BJ (cell line): ENCODE data around the gene CDC42BPB. TPM values are rescaled to one million over a fixed set of nuclear protein-coding genes. Genes with fewer than 3 reads are reported as not detected.

ENCODE experiments used
- CTCF ChIA-PET: fragments of 350-600 bp; formaldehyde crosslinking; extraction: SDS; loops from one replicate; lab custom pipeline; 2021; ENCODE audit warnings: antibody characterized with exemption, inconsistent platforms; lab: Yijun Ruan, JAX
- POLR2A ChIA-PET: fragments of 300-600 bp; sonication (Branson Sonifier 250); formaldehyde crosslinking; extraction: SDS; loops from one replicate; lab custom pipeline; 2021; ENCODE audit warnings: antibody characterized with exemption; lab: Charles Lee
- DNase-seq: peaks from one replicate; pipeline ENCODE4 v3.0.0-alpha.2; 2011; ENCODE audit warnings: low read depth
- H3K27me3 ChIP-seq: 2 replicates; pipeline ENCODE4 v1.6.0; 2011; ENCODE audit warnings: low read length; ENCODE audit not compliant: control insufficient read depth, insufficient read depth
- H3K36me3 ChIP-seq: 2 replicates; pipeline ENCODE4 v1.5.1; 2011; ENCODE audit warnings: low read length; ENCODE audit not compliant: control insufficient read depth, insufficient read depth
- H3K4me3 ChIP-seq: 2 replicates; pipeline ENCODE4 v1.5.1; 2011; ENCODE audit warnings: low read depth, mild to moderate bottlenecking, control low read depth, low read length
- CTCF ChIP-seq: IDR thresholded peaks from 2 replicates; pipeline ENCODE4 v1.5.1; 2011; ENCODE audit warnings: low read depth, mild to moderate bottlenecking, control low read depth, inconsistent platforms, low read length, moderate library complexity; ENCODE audit not compliant: insufficient read depth
- polyA plus RNA-seq: library from polyadenylated mRNA; depleted of rRNA; stranded (reverse); fragments of >200 nt; gene quantifications from 2 replicates; pipeline ENCODE4 v1.2.3, GENCODE V29; 2011

CDC42BPB gene
- polyA plus RNA-seq, 1 experiment: 66.5 TPM

GRCh38 chr14:103097244-103097993 lies 40.1 kb upstream of the CDC42BPB start:
- Histone ChIP-seq H3K27me3 (peaks cover 15% of the 10 kb centered on the region), H3K36me3 (no peaks in the 10 kb centered on the region), H3K4me3 (no peak overlapping the region)
- CTCF ChIA-PET: interaction anchor here (0.6 to 9.9 kb wide), 7 partner anchors 8 to 195 kb away, joined by 3 to 234 read pairs (median 4); no protein-coding TSS in a partner anchor
- no peak for DNase-seq
- POLR2A ChIA-PET: no interaction called here
- TF ChIP-seq CTCF: no peak

GRCh38 chr14:103096387-103096786 lies 39.0 kb upstream of the CDC42BPB start:
- no peak for TF ChIP-seq CTCF
- Histone ChIP-seq H3K27me3 (peaks cover 9% of the 10 kb centered on the region), H3K4me3 (no peak overlapping the region), H3K36me3 (no peaks in the 10 kb centered on the region)
- ChIA-PET POLR2A (interaction anchor here (0.6 kb wide), 1 partner anchor 80 kb away, joined by 6 read pairs; no protein-coding TSS in a partner anchor), CTCF (interaction anchor here (0.9 to 3.6 kb wide), 6 partner anchors 9 to 196 kb away, joined by 3 to 52 read pairs (median 4); no protein-coding TSS in a partner anchor)
- DNase-seq: no peak

- POLR2A ChIA-PET: no interaction called here
- H3K4me3 ChIP-seq: no peak overlapping the region
- CTCF ChIA-PET: interaction anchor here (1.1 to 3.6 kb wide), 3 partner anchors 8 to 10 kb away, joined by 4 to 52 read pairs (median 5); no protein-coding TSS in a partner anchor
- H3K27me3 ChIP-seq: peaks cover 8% of the 10 kb centered on the region
- DNase-seq: no peak
- H3K36me3 ChIP-seq: no peaks in the 10 kb centered on the region
- no peak for TF ChIP-seq CTCF
Observed at GRCh38 chr14:103095210-103095778, 37.9 kb upstream of the CDC42BPB start.

- CTCF ChIA-PET: interaction anchor here (3.6 kb wide), 1 partner anchor 11 kb away, joined by 52 read pairs; no protein-coding TSS in a partner anchor
- no peak for DNase-seq
Observed at GRCh38 chr14:103094406-103095209, 37.3 kb upstream of the CDC42BPB start, which contains the start of gene EXOC3L4. Gene EXOC3L4, plus strand, starts transcription at chr14:103094725. Its CDS starts 5,495 bp downstream, at chr14:103100220.

More at GRCh38 chr14:103094406-103095209, 37.3 kb upstream of the CDC42BPB start, which contains the start of gene EXOC3L4:
- H3K4me3 ChIP-seq: no peak within 1 kb of the TSS
- no peak for TF ChIP-seq CTCF
- H3K36me3 ChIP-seq: no peaks in the 10 kb centered on the region
- H3K27me3 ChIP-seq: peaks cover 8% of the 10 kb centered on the region
- POLR2A ChIA-PET: no interaction called here
